ENCODE data around the gene CYSTM1. TPM values are rescaled to one million over a fixed set of nuclear protein-coding genes. Genes with fewer than 3 reads are reported as not detected.

The CYSTM1 gene
- total RNA-seq, 4 donors from 2014 or later = 304 to 593 (median 336) TPM

GRCh38 chr5:140181525-140181924, 6.5 kb downstream of the CYSTM1 start:
- Histone ChIP-seq H3K4me1 (peaks cover 87 to 92% of the 10 kb centered on the region in 2 donors), H3K27ac (peak overlapping the region; percentile 97 to 99 (median 98)), H3K27me3 (no peaks in the 10 kb centered on the region), H3K36me3 (no peaks in the 10 kb centered on the region), H3K9me3 (no peaks in the 10 kb centered on the region), H3K4me3 (no peak overlapping the region)
- in situ Hi-C loops (cut with MboI; ENCODE audit: low sequenced_read_pairs in 4 of 4) (no loop called here), intact Hi-C loops (cut with DNase I; ENCODE audit: low total_unique reads) (no loop called here)
- TF ChIP-seq POLR2A (IDR thresholded peaks at IDR 0.05) (no peak), CTCF (IDR thresholded peaks at IDR 0.05 in 4 of 5, conservative IDR thresholded peaks at IDR 0.05 in 1 of 5) (no peak)
- DNase-seq = no peak
- no peak for ATAC-seq

DNA sequence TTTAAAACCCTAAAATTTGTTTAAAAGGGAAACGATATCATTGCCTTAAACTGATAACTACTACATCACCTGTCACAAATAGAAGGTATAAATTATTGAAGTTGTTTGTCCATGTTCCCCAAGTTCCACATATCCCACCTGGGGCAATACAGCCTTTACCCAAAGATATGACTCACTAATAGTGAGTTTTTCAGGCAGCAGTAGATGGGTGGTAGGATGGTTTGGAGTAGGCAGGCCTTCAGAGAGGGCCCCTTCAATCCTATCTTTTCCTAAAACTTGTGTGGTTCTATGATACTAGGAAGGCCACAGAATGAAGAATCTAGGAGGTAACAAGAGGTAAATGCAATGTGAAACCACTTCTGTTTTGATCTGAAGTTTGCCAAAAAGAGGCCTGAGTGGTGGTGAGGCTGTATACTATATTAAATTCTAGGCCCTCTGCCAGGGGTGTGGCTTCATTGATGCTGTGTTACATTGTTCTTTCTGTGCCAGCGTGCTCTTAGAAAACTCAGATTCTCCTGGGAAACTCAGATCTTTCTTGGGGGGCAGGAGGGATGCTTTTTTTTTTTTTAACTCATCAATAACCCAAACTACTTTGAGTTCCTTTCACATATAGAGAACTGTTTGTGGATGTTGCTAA, 7.2 kb downstream of the CYSTM1 start:
- Histone ChIP-seq H3K4me1 (peaks cover 84 to 92% of the 10 kb centered on the region in 2 donors), H3K4me3 (peak overlapping the region in 1 of 4 donors; percentile 6), H3K36me3 (no peaks in the 10 kb centered on the region), H3K27me3 (no peaks in the 10 kb centered on the region), H3K27ac (peak overlapping the region; percentile 97 to 99 (median 98)), H3K9me3 (no peaks in the 10 kb centered on the region)
- ATAC-seq (peak; percentile 51 to 55), DNase-seq (peak; percentile 53 to 59)
- in situ Hi-C loops (cut with MboI; ENCODE audit: low sequenced_read_pairs in 4 of 4) = no loop called here
- TF ChIP-seq POLR2A (IDR thresholded peaks at IDR 0.05) (no peak), CTCF (IDR thresholded peaks at IDR 0.05 in 4 of 5, conservative IDR thresholded peaks at IDR 0.05 in 1 of 5) (no peak)
- intact Hi-C loops (cut with DNase I; ENCODE audit: low total_unique reads) = loop anchor here (2.0 kb wide), 1 partner anchor 39 kb away; no protein-coding TSS in a partner anchor

GRCh38 chr5:140182803-140183367, 7.9 kb downstream of the CYSTM1 start:
- Histone ChIP-seq H3K4me1 (peaks cover 77 to 88% of the 10 kb centered on the region in 2 donors), H3K4me3 (no peak overlapping the region), H3K36me3 (no peaks in the 10 kb centered on the region), H3K9me3 (no peaks in the 10 kb centered on the region), H3K27ac (peak overlapping the region; percentile 97 to 99 (median 98)), H3K27me3 (no peaks in the 10 kb centered on the region)
- TF ChIP-seq POLR2A (IDR thresholded peaks at IDR 0.05) (no peak), CTCF (IDR thresholded peaks at IDR 0.05 in 4 of 5, conservative IDR thresholded peaks at IDR 0.05 in 1 of 5) (no peak)
- peak; percentile 18 to 31 for ATAC-seq
- DNase-seq = peak; percentile 37 to 51
- intact Hi-C loops (cut with DNase I; ENCODE audit: low total_unique reads) (loop anchor here (2.0 kb wide), 1 partner anchor 38 kb away; no protein-coding TSS in a partner anchor), in situ Hi-C loops (cut with MboI; ENCODE audit: low sequenced_read_pairs in 4 of 4) (no loop called here)

DNA sequence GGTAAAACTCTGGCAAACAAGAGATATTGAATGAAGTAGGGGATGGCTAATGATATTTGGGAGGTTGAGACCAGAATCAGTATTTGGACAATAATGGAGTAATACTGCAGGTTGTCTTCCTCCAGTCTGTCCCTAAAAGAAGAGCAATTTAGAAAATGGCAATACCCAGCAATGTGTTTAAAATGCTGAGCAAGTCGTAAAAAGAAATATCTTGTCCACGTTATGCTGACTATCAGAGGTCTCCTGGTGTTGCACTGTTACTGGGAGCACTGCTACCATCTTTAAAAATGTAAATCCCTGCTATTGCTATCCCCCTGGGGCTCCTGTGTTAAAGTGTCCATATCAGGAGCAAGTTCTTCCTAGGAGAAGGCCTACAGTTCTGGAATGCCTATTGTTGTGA, 10.4 kb downstream of the CYSTM1 start:
- TF ChIP-seq CTCF (IDR thresholded peaks at IDR 0.05 in 4 of 5, conservative IDR thresholded peaks at IDR 0.05 in 1 of 5) = no peak
- TF ChIP-seq POLR2A (IDR thresholded peaks at IDR 0.05) = no peak
- H3K4me1 ChIP-seq = peaks cover 67 to 81% of the 10 kb centered on the region in 2 donors
- H3K9me3 ChIP-seq = no peaks in the 10 kb centered on the region
- no peak overlapping the region for H3K4me3 ChIP-seq
- no peaks in the 10 kb centered on the region for H3K36me3 ChIP-seq
- DNase-seq (no peak), ATAC-seq (no peak)
- peak overlapping the region; percentile 97 to 99 (median 98) for H3K27ac ChIP-seq
- in situ Hi-C loops (cut with MboI; ENCODE audit: low sequenced_read_pairs in 4 of 4) = no loop called here
- intact Hi-C loops (cut with DNase I; ENCODE audit: low total_unique reads) = no loop called here
- no peaks in the 10 kb centered on the region for H3K27me3 ChIP-seq
